Neural crest cell (in vitro differentiated cells): Measurements from ENCODE around the gene OSBP. TPM values are rescaled to one million over a fixed set of nuclear protein-coding genes. Genes with fewer than 3 reads are reported as not detected.
"Not testable (repeated sequence)": the region's sequence is repeated elsewhere in the genome, so short reads cannot be mapped to it uniquely, and the experiment has no call there.

Source experiments
- DNase-seq: peaks from one replicate; pipeline ENCODE4 v3.0.0; 2021; ENCODE audit warnings: low read depth, mixed read lengths, low spot score
- H3K27ac Mint-ChIP-seq: one replicate; pipeline ENCODE4 v1.8.0; 2021; ENCODE audit warnings: mild to moderate bottlenecking, mixed read lengths; ENCODE audit not compliant: unreplicated experiment
- H3K27me3 Mint-ChIP-seq: 2 replicates; pipeline ENCODE4 v1.8.0; 2021; ENCODE audit warnings: low read depth, mild to moderate bottlenecking, mixed read lengths
- H3K36me3 Mint-ChIP-seq: 2 replicates; pipeline ENCODE4 v1.8.0; 2021; ENCODE audit warnings: low read depth, mild to moderate bottlenecking, mixed read lengths
- H3K4me1 Mint-ChIP-seq: 2 replicates; pipeline ENCODE4 v1.8.0; 2021; ENCODE audit warnings: mixed read lengths
- H3K4me3 Mint-ChIP-seq: one replicate; pipeline ENCODE4 v1.8.0; 2021; ENCODE audit warnings: mild to moderate bottlenecking, mixed read lengths
- H3K9me3 Mint-ChIP-seq: 2 replicates; pipeline ENCODE4 v1.8.0; 2021; ENCODE audit warnings: mixed read lengths
- CTCF ChIP-seq: fragments of 200-600 bp; sonication (generic); conservative IDR thresholded peaks from 2 replicates; pipeline ENCODE4 v1.5.0; 2021; ENCODE audit warnings: antibody characterized with exemption, mild to moderate bottlenecking
- total RNA-seq: library from RNA; stranded (reverse); gene quantifications from 2 replicates; pipeline ENCODE4 v1.2.1, GENCODE V29; 2021

The OSBP gene
- total RNA-seq, 1 donor from 2014 or later: 30.5 TPM

GRCh38 chr11:59629996-59630395, 14.4 kb upstream of the OSBP start:
- Mint-ChIP-seq H3K4me1 (no peaks in the 10 kb centered on the region), H3K36me3 (no peaks in the 10 kb centered on the region), H3K4me3 (no peak overlapping the region), H3K9me3 (no peaks in the 10 kb centered on the region), H3K27me3 (no peaks in the 10 kb centered on the region), H3K27ac (no peak overlapping the region)
- no peak for TF ChIP-seq CTCF
- no peak for DNase-seq

- not testable (repeated sequence) for H3K4me1 Mint-ChIP-seq, H3K27ac Mint-ChIP-seq, H3K4me3 Mint-ChIP-seq, H3K9me3 Mint-ChIP-seq, H3K27me3 Mint-ChIP-seq, DNase-seq, H3K36me3 Mint-ChIP-seq
- peak; percentile 47 for TF ChIP-seq CTCF
Observed at GRCh38 chr11:59626969-59627368, 11.4 kb upstream of the OSBP start.

- no peaks in the 10 kb centered on the region for H3K9me3 Mint-ChIP-seq
- DNase-seq: no peak
- H3K36me3 Mint-ChIP-seq: no peaks in the 10 kb centered on the region
- H3K27ac Mint-ChIP-seq: no peak overlapping the region
- H3K27me3 Mint-ChIP-seq: no peaks in the 10 kb centered on the region
- no peaks in the 10 kb centered on the region for H3K4me1 Mint-ChIP-seq
- TF ChIP-seq CTCF: no peak
- H3K4me3 Mint-ChIP-seq: no peak overlapping the region
Observed at GRCh38 chr11:59625703-59626102, 10.1 kb upstream of the OSBP start.

- H3K36me3 Mint-ChIP-seq: no peaks in the 10 kb centered on the region
- TF ChIP-seq CTCF: no peak
Observed at GRCh38 chr11:59617876-59618275, 2.3 kb upstream of the OSBP start.

GRCh38 chr11:59616396-59616982, 915 bp upstream of the OSBP start:
- Mint-ChIP-seq H3K4me3 (peak overlapping the region; percentile 93), H3K27me3 (no peaks in the 10 kb centered on the region), H3K9me3 (no peaks in the 10 kb centered on the region), H3K4me1 (peaks cover 30% of the 10 kb centered on the region), H3K27ac (peak overlapping the region; percentile 81), H3K36me3 (no peaks in the 10 kb centered on the region)
- DNase-seq: no peak
- no peak for TF ChIP-seq CTCF

More at GRCh38 chr11:59617876-59618275, 2.3 kb upstream of the OSBP start:
- no peak overlapping the region for H3K27ac Mint-ChIP-seq
- H3K4me3 Mint-ChIP-seq: no peak overlapping the region
- H3K9me3 Mint-ChIP-seq: no peaks in the 10 kb centered on the region
- peaks cover 24% of the 10 kb centered on the region for H3K4me1 Mint-ChIP-seq
- H3K27me3 Mint-ChIP-seq: no peaks in the 10 kb centered on the region
- no peak for DNase-seq
